Adrenal gland (tissue), 5 donors: Measurements from ENCODE around the gene AGO3.

Experiments used
- POLR2A ChIP-seq, 2 donors: fragments of 450-650 bp; IDR thresholded peaks; one replicate each; pipeline ENCODE4 v1.6.1; 2017; ENCODE audit warnings: antibody characterized with exemption in 2 of 2, mild to moderate bottlenecking in 2 of 2, moderate library complexity in 1 of 2
- TF ChIP-seq, protein P1 (sequence below), 6 experiments: fragments of 450-650 bp in 4 of 6; fragments of 200-600 bp in 2 of 6; sonication (generic) in 1 of 6; IDR thresholded peaks; 1 replicate in 5 of 6; 2 replicates in 1 of 6; pipeline versions ENCODE4 v1.5.1 to v1.8.0; 2016 to 2021; ENCODE audit warnings: antibody characterized with exemption in 6 of 6, mild to moderate bottlenecking in 2 of 6, moderate library complexity in 1 of 6
- donor health status: DM: no; HTN: no; CAD: no.

DNA sequence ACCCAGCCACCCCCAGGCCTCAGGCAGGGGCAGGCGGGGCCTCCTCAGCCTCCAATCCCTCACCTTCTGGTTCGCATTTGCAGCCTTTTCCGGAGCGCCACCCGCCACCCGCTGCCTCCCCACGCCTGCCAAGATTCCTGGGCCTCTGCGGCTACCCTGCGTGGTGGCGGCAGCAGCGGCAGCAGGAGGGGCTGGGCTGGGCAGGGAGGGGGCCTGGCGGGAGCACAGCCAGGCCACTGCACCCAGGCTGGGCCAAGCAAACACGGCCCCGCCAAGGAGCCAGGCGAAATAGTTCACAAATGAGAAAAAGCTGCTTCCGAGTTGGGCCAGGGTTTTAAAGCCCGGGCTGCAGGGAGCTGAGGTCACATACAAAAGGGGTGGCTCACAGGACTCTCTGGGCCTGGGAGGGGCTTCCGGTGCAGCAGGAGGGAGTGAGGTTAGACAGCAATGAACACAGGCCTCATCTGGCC lies 184.3 kb downstream of the AGO3 start:
- no peak for TF ChIP-seq POLR2A (IDR thresholded peaks at IDR 0.05)
- TF ChIP-seq, protein P1, sequence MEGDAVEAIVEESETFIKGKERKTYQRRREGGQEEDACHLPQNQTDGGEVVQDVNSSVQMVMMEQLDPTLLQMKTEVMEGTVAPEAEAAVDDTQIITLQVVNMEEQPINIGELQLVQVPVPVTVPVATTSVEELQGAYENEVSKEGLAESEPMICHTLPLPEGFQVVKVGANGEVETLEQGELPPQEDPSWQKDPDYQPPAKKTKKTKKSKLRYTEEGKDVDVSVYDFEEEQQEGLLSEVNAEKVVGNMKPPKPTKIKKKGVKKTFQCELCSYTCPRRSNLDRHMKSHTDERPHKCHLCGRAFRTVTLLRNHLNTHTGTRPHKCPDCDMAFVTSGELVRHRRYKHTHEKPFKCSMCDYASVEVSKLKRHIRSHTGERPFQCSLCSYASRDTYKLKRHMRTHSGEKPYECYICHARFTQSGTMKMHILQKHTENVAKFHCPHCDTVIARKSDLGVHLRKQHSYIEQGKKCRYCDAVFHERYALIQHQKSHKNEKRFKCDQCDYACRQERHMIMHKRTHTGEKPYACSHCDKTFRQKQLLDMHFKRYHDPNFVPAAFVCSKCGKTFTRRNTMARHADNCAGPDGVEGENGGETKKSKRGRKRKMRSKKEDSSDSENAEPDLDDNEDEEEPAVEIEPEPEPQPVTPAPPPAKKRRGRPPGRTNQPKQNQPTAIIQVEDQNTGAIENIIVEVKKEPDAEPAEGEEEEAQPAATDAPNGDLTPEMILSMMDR (IDR thresholded peaks at IDR 0.05) = no peak
